K562 (cell line): ENCODE results near the gene HOXB4. TPM values are rescaled to one million over a fixed set of nuclear protein-coding genes. Genes with fewer than 3 reads are reported as not detected.

Experiments used
- BRD9 ChIP-seq: fragments of 450-650 bp; IDR thresholded peaks from 2 replicates; pipeline ENCODE4 v1.6.1; 2018; ENCODE audit warnings: low read depth; ENCODE audit not compliant: partially characterized antibody
- CBX1 ChIP-seq: sonication (generic); IDR thresholded peaks from 2 replicates; pipeline ENCODE4 v1.6.1; 2016; ENCODE audit warnings: antibody characterized with exemption, low read depth, mild to moderate bottlenecking
- CHD2 ChIP-seq: IDR thresholded peaks from 2 replicates; pipeline ENCODE4 v1.6.1; 2011; ENCODE audit warnings: low read depth, low read length
- HMGXB4 ChIP-seq: sonication (generic); formaldehyde crosslinking; IDR thresholded peaks from 2 replicates; pipeline ENCODE4 v1.8.1; 2023; ENCODE audit warnings: mild to moderate bottlenecking, missing genetic modification reagents
- NFRKB ChIP-seq: fragments of 450-650 bp; IDR thresholded peaks from 2 replicates; pipeline ENCODE4 v1.6.1; 2016; ENCODE audit warnings: low read depth
- PTBP1 ChIP-seq: fragments of 200-400 bp; formaldehyde crosslinking; IDR thresholded peaks from 2 replicates; pipeline ENCODE4 v1.6.1; 2017; ENCODE audit warnings: low read depth, low read length
- RBBP5 ChIP-seq: fragments of 200-600 bp; sonication (generic); IDR thresholded peaks from 2 replicates; pipeline ENCODE4 v1.6.1; 2012; ENCODE audit warnings: borderline replicate concordance, mild to moderate bottlenecking, low read length, control low read depth, inconsistent platforms; ENCODE audit not compliant: insufficient read depth, poor library complexity, severe bottlenecking
- RBM25 ChIP-seq: fragments of 200-400 bp; formaldehyde crosslinking; IDR thresholded peaks from 2 replicates; pipeline ENCODE4 v1.6.1; 2018; ENCODE audit warnings: low read length, low read depth, moderate library complexity; ENCODE audit not compliant: severe bottlenecking
- RBM39 ChIP-seq: fragments of 200-400 bp; formaldehyde crosslinking; optimal IDR thresholded peaks from 2 replicates; pipeline ENCODE3; 2018; ENCODE audit warnings: low read depth, low read length
- TEAD4 ChIP-seq, 2 experiments: sonication (generic) in 1 of 2; formaldehyde crosslinking in 1 of 2; IDR thresholded peaks; 2 replicates each; pipeline versions ENCODE4 v1.6.1 to v1.8.0; 2012 to 2022; ENCODE audit warnings: borderline replicate concordance in 1 of 2, inconsistent platforms in 1 of 2, low read length in 1 of 2, mild to moderate bottlenecking in 1 of 2, missing genetic modification reagents in 1 of 2
- TFAP4 ChIP-seq: sonication (generic); formaldehyde crosslinking; IDR thresholded peaks from 2 replicates; pipeline ENCODE4 v1.8.0; 2022; ENCODE audit warnings: missing genetic modification reagents, mild to moderate bottlenecking, moderate library complexity, borderline replicate concordance
- polyA plus RNA-seq, 8 experiments: library from polyadenylated mRNA; depleted of rRNA in 4 of 8; stranded (reverse) in 5 of 8; unstranded in 3 of 8; fragments of >200 nt; fragmentation: Nextera tagmentation in 2 of 8; fragmentation: Illumina TruSeq in 1 of 8; extraction: Ambion mirVana in 2 of 8; extraction: Trizol in 1 of 8; gene quantifications; 2 replicates each; pipeline versions ENCODE4 v1.2.1 to v1.2.3, GENCODE V29; 2011 to 2014; ENCODE audit warnings: inconsistent platforms in 1 of 8, missing spikeins in 1 of 8
- total RNA-seq, 7 experiments: library from RNA; depleted of rRNA in 6 of 7; stranded (reverse); fragments of >200 nt in 6 of 7; fragmentation: Illumina TruSeq in 2 of 7; extraction: Trizol in 2 of 7; gene quantifications; 2 replicates each; pipeline versions ENCODE4 v1.2.1 to v1.2.3, GENCODE V29; 2011 to 2021; ENCODE audit warnings: low replicate concordance in 1 of 7
- TF ChIP-seq, protein P1 (sequence below): fragments of 250-450 bp; sonication (Bioruptor Pico); IDR thresholded peaks from 2 replicates; pipeline ENCODE4 v1.4.0; 2020
- TF ChIP-seq, protein P2 (sequence below), 2 experiments: fragments of 450-650 bp; IDR thresholded peaks; 2 replicates each; pipeline ENCODE4 v1.6.1; 2016

Gene HOXB4
- total and polyA plus RNA-seq, 9 of the 15 experiments (the other 6 are each of a cell fraction or from before 2014, with no cell fraction given) = 1.6 to 34.9 (median 14.9) TPM

GRCh38 chr17:48578616-48579470 is 693 bp upstream of the HOXB4 start (continued):
- TF ChIP-seq, protein P1, sequence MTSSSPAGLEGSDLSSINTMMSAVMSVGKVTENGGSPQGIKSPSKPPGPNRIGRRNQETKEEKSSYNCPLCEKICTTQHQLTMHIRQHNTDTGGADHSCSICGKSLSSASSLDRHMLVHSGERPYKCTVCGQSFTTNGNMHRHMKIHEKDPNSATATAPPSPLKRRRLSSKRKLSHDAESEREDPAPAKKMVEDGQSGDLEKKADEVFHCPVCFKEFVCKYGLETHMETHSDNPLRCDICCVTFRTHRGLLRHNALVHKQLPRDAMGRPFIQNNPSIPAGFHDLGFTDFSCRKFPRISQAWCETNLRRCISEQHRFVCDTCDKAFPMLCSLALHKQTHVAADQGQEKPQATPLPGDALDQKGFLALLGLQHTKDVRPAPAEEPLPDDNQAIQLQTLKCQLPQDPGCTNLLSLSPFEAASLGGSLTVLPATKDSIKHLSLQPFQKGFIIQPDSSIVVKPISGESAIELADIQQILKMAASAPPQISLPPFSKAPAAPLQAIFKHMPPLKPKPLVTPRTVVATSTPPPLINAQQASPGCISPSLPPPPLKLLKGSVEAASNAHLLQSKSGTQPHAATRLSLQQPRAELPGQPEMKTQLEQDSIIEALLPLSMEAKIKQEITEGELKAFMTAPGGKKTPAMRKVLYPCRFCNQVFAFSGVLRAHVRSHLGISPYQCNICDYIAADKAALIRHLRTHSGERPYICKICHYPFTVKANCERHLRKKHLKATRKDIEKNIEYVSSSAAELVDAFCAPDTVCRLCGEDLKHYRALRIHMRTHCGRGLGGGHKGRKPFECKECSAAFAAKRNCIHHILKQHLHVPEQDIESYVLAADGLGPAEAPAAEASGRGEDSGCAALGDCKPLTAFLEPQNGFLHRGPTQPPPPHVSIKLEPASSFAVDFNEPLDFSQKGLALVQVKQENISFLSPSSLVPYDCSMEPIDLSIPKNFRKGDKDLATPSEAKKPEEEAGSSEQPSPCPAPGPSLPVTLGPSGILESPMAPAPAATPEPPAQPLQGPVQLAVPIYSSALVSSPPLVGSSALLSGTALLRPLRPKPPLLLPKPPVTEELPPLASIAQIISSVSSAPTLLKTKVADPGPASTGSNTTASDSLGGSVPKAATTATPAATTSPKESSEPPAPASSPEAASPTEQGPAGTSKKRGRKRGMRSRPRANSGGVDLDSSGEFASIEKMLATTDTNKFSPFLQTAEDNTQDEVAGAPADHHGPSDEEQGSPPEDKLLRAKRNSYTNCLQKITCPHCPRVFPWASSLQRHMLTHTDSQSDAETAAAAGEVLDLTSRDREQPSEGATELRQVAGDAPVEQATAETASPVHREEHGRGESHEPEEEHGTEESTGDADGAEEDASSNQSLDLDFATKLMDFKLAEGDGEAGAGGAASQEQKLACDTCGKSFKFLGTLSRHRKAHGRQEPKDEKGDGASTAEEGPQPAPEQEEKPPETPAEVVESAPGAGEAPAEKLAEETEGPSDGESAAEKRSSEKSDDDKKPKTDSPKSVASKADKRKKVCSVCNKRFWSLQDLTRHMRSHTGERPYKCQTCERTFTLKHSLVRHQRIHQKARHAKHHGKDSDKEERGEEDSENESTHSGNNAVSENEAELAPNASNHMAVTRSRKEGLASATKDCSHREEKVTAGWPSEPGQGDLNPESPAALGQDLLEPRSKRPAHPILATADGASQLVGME (CRISPR knock-in tag) = 0 out of 2 replicates have a peak, but pooled peaks have one; percentile 26
- TF ChIP-seq NFRKB (peak; percentile 62; the same call in 1 of the 2 replicates), RBM25 (no peak), HMGXB4 (CRISPR knock-in tag) (0 out of 2 replicates have a peak, but pooled peaks have one; percentile 40), RBM39 (no peak), RBBP5 (peak; percentile 72), CBX1 (0 out of 2 replicates have a peak, but pooled peaks have one; percentile 24), PTBP1 (no peak), BRD9 (no peak), TFAP4 (CRISPR knock-in tag) (peak; percentile 66; the same call in 1 of the 2 replicates), TEAD4 (IDR thresholded peaks at IDR 0.05; ENCODE audit: low read length) (no peak), TEAD4 (CRISPR knock-in tag; IDR thresholded peaks at IDR 0.05; ENCODE audit: borderline replicate concordance) (no peak), CHD2 (0 out of 2 replicates have a peak, but pooled peaks have one; percentile 12)
- TF ChIP-seq, protein P2, sequence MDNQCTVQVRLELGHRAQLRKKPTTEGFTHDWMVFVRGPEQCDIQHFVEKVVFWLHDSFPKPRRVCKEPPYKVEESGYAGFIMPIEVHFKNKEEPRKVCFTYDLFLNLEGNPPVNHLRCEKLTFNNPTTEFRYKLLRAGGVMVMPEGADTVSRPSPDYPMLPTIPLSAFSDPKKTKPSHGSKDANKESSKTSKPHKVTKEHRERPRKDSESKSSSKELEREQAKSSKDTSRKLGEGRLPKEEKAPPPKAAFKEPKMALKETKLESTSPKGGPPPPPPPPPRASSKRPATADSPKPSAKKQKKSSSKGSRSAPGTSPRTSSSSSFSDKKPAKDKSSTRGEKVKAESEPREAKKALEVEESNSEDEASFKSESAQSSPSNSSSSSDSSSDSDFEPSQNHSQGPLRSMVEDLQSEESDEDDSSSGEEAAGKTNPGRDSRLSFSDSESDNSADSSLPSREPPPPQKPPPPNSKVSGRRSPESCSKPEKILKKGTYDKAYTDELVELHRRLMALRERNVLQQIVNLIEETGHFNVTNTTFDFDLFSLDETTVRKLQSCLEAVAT (IDR thresholded peaks at IDR 0.05) = peak; percentile 66 to 85; a peak in 3 of 4 replicates
